Hematopoietic multipotent progenitor cell treated with erythropoietin and hydrocortisone succinate and interleukin-3 and kit ligand, for 17 days (in vitro differentiated cells): ENCODE results near the gene TRIP4.
"Not testable (repeated sequence)": the region's sequence is repeated elsewhere in the genome, so short reads cannot be mapped to it uniquely, and the experiment has no call there.

ENCODE experiments used
- DNase-seq: peaks from one replicate; pipeline ENCODE4 v3.0.0-alpha.2; 2015; ENCODE audit warnings: low spot score

TRIP4 gene

DNA sequence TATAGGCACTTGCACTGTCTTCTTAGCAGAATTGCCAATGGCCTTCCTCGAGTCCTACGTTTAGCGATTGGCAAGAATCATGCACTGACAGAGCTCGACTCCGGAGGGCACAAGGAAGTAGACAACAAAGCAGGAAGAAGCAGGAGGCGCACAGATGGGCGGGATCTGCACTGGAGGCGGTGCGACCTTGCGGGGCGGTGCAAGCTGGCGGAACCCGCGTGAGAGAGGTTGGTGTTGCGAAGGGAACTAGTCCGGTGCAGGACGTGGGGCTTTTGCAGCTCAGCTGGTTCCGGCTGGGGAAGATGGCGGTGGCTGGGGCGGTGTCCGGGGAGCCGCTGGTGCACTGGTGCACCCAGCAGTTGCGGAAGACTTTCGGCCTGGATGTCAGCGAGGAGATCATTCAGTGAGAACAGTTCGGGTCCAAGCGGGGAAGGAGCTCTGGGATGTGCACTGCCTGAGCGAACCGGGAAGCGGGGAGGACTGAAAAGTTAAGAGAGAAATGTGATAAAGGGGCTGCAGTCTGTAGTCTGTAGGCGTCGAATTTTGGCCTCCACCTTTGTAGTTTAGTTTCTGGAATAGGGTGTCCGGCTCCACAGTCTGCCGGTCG lies at the start of gene TRIP4:
TRIP4 (plus strand) TSS at position 275 of the 607 bp plus-strand sequence; CDS start at position 303, 28 bp downstream.
- DNase-seq = peak; percentile 93

DNA sequence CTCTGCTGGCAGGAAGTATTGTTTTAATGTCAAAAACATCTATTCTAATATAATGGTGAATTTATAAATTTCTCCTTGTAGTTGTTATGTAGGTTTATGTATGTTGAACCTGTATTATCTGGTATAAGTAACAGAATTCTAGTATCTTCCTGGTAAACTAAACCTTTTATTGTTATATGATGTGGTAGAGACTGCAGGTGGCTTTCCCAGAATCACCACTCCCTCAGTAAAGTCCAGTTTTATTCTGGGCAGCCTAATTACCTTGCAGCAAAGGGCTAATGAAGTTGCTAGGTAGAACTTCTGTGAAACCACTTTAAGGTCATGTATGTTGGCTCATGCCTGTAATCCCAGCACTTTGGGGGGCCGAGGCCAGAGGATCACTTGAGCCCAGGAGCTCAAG lies 47.3 kb upstream of the TRIP4 start:
- no peak for DNase-seq

DNA sequence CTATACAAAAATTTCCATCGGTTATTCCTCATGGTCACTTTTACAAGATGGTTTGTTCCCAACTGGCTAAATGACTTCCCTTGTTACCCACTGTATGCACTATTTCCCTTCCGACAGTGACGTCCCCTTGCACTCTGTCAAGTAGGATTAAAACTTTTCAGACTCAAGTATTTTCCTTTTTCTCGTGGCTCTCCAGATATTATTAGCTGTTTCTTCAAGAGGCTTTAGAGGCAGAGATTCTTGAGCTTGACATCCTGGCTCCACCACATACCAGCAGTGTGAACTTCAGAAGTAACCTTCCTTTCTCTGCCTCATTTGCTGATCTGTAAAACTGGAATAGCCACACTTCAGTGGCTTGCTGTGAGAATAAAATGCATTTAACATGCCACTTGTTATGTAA lies 45.7 kb upstream of the TRIP4 start:
- no peak for DNase-seq

DNA sequence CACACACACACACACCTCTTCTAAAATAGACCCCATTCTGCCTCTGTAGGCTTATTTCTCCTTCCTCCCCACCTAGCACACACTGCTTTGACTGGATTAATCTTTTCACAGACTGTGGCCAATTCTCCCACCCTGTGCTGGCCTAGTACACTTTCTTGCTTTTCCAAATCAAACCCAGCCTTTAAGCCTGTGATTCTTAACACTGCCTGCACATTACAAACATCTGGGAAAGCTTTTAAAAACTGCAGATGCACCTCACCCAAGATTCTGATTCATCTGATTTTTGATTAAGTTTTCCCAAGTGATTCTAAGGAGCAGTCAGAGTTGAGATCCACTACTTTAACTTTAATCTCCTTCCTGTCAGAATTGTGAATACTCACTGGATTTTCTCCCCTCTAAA lies 44.4 kb upstream of the TRIP4 start:
- no peak for DNase-seq

DNA sequence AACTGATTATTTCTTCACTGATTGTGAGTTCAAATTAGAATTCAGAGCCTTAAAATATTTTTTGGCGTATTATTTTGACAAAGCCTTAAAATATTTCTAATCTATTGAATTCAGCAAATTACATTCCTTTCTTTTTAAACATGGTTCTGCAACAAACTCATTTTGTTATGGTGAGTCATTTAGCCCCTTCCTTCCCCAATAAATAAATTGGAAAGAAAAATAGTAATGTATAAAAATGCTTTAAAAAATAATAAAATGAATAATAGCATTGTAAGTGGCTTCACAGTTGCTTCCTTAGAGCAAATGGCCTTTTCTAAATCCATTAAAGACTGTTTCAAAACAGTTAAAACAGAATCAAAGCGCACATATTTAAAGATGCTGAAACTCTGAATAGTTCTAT lies 43.8 kb upstream of the TRIP4 start:
- no peak for DNase-seq

DNA sequence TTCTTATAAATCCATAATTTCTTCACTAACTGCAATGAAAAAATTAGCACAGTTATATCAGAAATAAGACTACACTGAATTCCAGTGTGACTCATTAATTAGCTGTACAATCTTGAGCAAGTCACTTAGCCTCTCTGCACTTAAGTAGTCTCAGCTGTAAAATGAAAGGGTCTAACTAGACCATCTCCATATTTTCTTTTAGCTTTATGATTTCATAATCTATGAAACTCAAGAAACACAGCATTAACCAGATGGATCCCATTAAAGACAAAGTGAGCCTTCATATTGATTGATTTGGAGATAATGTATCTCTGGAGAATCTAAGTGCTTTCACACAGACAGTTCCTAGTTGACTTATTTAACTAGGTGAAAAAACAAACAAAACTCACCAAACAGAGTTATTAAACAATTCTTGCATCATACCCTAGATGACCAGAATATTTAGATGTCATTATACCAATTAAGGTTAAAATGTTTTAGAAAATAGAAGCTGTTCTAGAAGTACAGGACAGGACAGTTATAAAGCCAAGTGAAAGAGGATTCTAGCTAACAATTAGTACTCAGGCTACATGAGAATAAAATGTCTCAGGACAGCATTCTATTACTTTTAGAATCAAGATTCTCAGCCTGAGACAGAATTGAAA lies 42.9 kb upstream of the TRIP4 start:
- no peak for DNase-seq

DNA sequence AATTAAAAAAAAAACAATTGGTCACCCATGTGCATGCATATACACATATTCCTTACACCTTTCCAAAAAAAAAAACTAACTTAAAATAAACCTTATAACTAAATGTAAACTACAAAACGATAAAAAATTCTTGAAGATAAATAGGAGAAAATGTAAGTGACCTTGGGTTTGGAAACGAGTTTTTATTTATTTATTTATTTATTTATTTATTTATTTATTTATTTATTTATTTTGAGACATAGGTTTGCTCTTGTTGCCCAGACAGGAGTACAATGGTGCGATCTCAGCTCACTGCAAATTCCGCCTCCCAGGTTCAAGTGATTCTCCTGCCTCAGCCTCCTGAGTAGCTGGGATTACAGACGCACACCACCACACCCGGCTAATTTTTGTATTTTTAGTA lies 41.4 kb upstream of the TRIP4 start:
- not testable (repeated sequence) for DNase-seq

DNA sequence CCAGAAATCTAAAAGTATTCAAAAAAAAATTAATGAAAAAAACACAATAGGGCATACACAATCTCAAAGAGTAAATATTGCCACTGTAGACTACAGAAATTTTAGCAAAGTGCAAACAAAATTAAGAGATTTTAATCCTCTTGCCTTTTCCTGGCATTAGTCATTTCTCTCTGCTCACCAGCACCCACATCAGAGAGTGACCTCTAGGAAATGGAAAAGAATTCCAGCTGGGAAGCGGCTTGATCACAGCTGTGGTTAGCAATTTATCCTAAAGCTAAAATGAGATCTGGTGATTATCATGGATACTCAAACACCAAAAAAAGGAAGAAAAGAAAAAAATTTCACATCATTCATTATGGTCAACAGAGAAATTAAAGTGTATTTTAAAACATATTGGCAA lies 39.2 kb upstream of the TRIP4 start:
- DNase-seq = no peak

DNA sequence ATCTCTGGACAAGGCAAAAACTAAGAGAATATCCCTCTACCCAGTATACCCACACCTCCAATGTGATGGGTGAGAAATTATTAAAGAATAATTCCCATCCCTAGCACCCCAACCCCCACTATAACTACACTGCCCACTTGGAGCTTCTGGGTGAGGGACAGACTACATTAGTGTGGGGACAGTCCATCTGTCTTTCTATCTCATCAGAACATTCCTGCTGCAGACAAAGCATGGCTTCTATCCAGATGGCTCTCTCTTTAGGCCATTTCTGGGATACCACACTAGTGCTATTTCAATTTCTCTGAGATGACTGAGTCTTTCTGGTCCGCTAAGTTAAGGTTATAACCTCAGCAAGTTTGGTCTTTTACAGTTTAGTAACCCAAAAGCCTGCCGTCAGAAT lies 38.3 kb upstream of the TRIP4 start:
- no peak for DNase-seq

DNA sequence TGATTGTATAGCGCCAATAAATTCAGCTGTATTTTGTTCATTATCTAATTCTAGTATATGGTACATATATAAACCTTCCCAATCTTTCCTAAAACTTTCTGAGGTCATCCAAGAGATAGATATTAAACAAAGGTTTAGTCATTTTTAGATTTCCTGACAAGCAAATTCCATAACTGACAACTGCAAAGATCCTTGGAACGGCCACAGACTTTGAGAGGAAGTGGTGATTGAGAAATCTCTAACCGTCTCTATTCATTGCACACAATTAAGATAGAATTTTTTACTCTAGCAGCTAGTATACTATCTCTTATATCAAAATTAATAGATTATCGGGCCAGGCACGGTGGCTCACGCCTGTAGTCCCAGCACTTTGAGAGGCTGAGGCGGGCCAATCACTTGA lies 36.4 kb upstream of the TRIP4 start:
- no peak for DNase-seq

DNA sequence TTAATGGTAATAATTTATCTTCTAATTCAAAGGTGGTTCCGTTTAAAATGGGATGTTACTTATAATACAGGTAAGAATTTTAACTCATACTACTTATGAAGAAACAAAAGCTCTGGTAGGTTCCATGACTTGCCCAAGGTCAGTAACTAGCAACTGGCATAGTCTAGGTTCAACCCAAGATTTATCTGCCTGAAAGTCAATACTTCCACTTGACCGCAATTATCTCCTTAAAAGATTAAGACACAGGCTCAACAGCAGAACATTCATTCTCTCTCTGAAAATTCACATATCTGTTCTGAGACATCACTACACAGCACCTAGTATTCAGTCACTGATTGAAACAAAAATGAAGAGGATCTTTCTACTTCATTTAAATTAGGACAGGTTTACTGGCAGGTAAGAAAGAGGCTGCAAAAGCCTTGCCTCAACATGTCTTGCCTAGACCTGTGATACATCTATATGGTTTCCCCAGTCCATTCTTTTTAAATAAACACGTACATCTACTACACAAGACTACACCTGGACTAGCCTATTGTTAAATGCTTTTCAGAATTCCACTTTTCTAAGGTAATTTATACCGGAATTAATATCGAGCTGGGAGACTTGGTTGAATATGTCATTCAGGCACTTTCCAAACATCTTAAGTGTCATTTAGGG lies 32.8 kb upstream of the TRIP4 start:
- DNase-seq = peak; percentile 12

DNA sequence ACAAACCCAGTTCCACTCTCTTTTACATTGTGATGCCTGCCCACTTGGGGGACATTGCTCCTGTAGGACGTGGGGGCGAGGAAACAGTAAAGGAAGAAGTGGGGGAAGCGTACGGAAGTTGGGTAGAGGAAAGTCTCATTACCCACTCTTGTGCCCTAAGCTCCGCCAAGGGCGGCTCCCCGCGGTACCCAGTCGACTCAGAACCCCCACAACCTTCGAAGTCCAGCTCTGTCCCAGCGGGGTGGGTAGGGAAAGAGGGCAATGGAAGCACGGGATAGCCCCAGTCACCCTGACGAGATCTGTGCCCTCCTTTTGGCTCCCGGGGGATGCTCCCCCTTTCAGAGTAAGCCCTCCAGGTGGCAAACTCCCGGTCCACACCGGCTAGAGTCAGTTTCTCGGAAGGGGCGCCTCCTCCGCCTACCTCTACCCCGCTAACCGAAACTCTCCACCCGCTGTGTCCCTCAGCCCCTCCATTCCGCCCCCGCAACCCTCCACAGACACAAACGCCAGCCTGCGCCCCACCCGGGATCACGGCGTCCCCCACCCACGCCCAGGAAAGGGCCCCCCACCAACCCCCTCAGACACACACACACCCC lies 32.2 kb upstream of the TRIP4 start:
- DNase-seq = peak; percentile 9

DNA sequence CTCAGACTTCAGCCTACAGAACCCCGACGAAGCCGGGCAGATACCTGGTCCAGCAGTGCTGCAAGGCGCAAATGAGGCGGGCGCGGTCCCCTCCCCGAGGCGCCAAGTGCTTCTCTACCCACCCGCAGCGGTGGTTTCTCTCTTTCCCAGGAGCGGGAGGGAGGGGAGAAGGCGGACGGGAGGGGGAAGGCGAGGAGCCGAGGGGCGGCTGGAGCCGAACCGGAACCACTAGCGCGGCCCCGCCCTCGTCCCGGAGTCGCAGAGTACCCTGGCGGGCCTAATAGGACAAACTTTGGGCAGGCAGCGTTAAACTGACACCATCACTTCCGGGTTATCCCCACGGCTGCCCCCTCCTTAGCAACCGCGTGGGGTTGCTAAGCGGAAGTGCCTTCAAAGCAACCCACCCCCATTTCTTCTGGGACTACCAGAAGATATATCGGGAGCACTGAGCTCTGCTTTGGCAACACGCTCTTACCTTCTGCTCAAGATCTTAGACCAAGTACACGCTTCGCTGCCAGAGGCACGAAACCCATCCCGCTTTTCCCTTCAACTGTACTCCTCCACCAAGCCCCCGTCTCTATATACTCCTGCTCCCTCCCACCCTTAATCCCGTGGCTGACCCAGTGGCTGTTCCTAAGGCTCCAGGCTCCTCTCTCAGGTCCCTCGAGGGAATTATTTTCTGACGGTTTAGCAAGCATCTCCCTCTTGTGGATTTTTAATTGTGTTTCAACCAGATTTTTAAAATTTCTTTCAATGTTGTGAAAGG lies 31.5 kb upstream of the TRIP4 start, which contains the start of gene CSNK1G1:
CSNK1G1 (minus strand) TSS at position 230 of the 766 bp plus-strand sequence. CDS start 55,674 bp downstream, outside the sequence.
- DNase-seq = peak; percentile 89

DNA sequence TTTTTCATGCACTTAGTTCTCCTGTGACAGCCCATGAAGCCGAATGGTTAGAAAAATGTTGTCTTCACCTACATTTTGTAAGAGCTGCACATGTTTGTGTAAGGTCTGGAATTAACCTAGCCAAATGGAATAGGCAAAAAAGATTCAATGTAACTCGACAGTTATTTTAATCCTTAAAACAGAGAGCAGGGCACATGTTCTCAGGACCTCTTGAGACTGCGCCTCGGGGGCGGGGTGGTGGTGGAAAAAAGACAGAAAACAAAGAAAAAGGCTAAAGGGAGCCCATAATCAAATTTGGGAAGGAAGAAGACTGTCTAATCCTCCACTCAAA lies 31.0 kb upstream of the TRIP4 start:
- DNase-seq = no peak

DNA sequence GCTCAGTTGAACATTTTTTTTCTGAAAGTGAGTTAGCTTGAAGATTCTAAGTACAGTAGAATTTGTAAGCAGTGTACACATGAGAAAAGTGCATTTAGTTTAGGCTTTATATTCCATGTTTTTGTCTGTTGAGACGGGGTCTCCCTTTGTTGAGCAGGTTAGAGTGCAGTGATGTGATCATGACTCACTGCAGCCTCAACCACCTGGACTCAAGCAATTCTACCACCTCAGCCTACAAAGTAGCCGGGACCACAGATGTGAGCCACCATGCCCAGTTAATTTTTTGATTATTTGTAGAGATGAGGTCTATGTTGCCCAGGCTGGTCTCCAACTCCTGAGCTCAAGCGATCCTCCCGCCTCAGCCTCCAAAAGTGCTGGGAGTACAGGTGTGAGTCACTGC lies 26.4 kb upstream of the TRIP4 start:
- no peak for DNase-seq

DNA sequence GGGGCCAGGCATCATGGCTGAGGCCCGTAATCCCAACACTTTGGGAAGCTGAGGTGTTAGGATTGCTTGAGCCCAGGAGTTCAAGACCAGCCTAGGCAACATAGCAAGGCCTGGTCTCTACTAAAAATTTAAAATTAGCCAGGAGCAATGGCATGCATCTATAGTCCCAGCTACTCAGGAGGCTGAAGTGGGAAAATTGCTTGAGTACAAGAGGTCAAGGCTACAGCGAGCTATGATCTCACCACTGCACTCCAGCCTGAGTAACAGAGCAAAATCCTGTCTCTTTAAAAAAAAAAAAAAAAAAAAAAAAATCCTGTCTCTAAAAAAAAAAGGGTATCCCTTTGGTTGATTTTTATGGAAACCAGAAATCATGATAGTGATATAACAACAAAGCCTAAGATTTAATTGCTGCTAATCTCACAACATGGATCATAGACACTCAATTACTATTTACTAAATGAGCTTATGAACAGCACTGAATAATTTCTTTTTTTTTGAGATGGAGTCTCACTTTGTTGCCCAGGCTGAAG lies 18.5 kb upstream of the TRIP4 start:
- DNase-seq = no peak

DNA sequence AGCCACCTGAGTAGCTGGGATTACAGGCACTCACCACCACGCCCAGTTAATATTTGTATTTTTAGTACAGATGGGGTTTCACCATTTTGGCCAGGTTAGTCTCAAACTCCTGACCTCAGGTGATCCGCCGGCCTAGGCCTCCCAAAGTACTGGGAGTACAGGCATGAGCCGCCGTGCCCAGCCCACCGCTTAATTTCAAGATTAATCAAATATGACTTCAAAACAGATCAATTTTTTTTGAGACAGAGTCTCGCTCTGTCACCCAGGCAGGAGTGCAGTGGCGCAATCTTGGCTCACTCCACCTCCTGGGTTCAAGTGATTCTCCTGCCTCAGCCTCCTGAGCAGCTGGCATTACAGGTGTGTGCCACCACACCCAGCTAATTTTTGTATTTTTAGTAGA lies 16.3 kb upstream of the TRIP4 start:
- not testable (repeated sequence) for DNase-seq

DNA sequence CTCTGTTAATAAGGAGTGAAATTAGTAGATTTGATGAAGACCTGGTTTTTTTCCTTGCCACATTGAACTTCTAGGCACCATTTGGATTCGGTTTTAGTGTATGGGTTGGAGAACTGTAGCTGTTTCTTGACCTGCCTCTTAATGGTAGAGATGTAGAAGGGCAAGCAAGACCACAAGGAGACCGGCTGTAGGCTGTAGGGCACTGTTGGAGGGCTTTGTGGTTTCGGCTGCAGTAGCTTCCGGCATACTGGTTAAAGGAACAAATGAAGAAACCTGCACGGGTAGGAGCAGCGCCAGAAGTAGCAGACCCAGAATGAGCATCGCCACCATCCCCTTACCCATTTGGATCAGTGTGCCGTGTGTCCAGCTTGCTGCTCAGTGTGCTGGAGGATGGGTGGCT lies 14.3 kb upstream of the TRIP4 start:
- DNase-seq = no peak

DNA sequence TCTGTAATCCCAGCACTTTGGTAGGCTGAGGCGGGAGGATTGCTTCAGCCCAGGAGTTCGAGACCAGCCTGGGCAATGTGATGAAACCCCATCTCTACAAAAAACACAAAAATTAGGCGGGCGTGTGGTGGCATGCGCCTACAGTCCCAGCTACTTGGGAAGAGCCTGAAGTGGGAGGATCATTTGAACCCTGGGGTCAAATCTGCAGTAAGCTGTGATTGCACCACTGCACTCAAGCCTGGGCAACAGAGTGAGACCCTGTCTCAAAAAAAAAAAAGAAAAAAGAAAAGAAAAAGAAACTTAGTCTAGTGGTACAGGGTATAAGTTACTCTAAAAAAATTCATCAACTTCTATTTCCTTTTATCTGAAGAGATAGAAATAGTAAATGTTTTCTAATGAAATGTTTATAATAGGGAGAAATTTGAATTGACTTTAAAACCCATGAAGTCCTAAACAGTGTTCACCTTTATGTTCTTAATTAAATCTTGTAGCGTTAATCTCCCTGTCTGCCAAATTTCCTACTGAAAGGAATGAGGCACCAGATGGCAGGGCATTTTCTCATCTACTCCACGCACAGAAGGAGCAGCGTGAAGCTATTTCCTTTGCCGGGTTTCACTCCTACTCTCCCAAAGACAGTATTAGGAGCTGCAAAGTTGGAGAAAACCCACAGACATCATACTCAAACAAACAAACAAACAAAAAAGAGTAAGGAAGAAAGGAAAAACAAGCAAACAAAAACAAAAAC lies 8.2 kb upstream of the TRIP4 start:
- no peak for DNase-seq

DNA sequence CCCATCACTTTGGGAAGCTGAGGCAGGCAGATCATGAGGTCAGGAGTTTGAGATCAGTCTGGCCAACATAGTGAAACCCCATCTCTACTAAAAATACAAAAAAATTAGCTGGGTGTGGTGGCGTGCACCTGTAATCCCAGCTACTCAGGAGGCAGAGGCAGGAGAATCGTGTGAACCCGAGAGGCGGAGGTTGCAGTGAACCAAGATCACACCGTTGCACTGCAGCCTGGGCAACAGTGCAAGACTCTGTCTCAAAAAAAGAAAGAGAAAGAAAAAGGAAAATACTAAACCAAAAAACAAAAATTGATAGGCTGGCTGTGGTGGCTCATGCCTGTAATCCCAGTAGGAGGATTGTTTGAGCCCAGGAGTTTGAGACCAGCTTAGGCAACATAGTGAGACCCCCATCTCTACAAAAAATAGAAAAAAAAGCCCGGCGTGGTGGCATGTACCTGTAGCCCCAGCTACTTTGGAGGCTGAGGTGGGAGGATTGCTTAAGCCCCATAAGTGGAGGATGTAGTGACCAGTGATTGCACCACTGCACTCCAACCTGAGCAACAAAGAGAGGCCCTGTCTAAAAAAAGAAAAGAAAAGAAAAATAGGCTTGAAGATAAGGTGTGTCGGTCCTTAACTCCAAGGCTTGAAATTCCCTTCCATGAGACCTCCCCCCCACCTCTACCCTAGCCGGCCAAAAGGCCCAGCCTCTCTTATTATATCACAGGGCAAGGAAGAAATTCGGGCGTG lies 7.3 kb upstream of the TRIP4 start:
- not testable (repeated sequence) for DNase-seq
